ENCODE data around the gene DAAM1.

The DAAM1 gene

GRCh38 chr14:59341858-59342477 lies 153.5 kb downstream of the DAAM1 start:
- Histone ChIP-seq H3K4me1 (ENCODE audit: insufficient read depth, low read length, poor library complexity, severe bottlenecking) (no peaks in the 10 kb centered on the region), H3F3A (ENCODE audit: low read depth) (no peaks in the 10 kb centered on the region), H3K79me2 (ENCODE audit: insufficient read depth, low read length) (no peaks in the 10 kb centered on the region), H3K9me2 (replicated peaks; ENCODE audit: low read depth, low read length) (no peaks in the 10 kb centered on the region), H3K9ac (ENCODE audit: low read depth, low read length, poor library complexity, severe bottlenecking) (no peak overlapping the region), H3K4me2 (ENCODE audit: low read depth, low read length, poor library complexity, severe bottlenecking) (no peak overlapping the region), H3K9me3 (ENCODE audit: insufficient read depth, low read depth, low read length) (no peaks in the 10 kb centered on the region), H2AFZ (ENCODE audit: low read length) (no peak overlapping the region), H3K27me3 (ENCODE audit: insufficient read depth, low read length, poor library complexity, severe bottlenecking) (no peaks in the 10 kb centered on the region), H3K36me3 (ENCODE audit: insufficient read depth, low read length) (no peaks in the 10 kb centered on the region), H4K20me1 (ENCODE audit: insufficient read depth, low read length, poor library complexity, severe bottlenecking) (no peaks in the 10 kb centered on the region), H3K4me3 (ENCODE audit: low read length, poor library complexity, severe bottlenecking) (no peak overlapping the region)
- TF ChIP-seq CTCF (conservative IDR thresholded peaks at IDR 0.05; ENCODE audit: low read length) (no peak), EZH2phosphoT487 (IDR thresholded peaks at IDR 0.05; ENCODE audit: borderline replicate concordance) (no peak)

- H3K9me2 ChIP-seq (replicated peaks; ENCODE audit: low read depth, low read length), result no peaks in the 10 kb centered on the region
- H2AFZ ChIP-seq (ENCODE audit: low read length), result no peak overlapping the region
- no peak overlapping the region for H3K4me3 ChIP-seq (ENCODE audit: low read length, poor library complexity, severe bottlenecking)
- H3K4me2 ChIP-seq (ENCODE audit: low read depth, low read length, poor library complexity, severe bottlenecking), result no peak overlapping the region
- no peaks in the 10 kb centered on the region for H3F3A ChIP-seq (ENCODE audit: low read depth)
- H3K36me3 ChIP-seq (ENCODE audit: insufficient read depth, low read length), result no peaks in the 10 kb centered on the region
- no peaks in the 10 kb centered on the region for H3K4me1 ChIP-seq (ENCODE audit: insufficient read depth, low read length, poor library complexity, severe bottlenecking)
- H3K79me2 ChIP-seq (ENCODE audit: insufficient read depth, low read length), result no peaks in the 10 kb centered on the region
- TF ChIP-seq EZH2phosphoT487 (IDR thresholded peaks at IDR 0.05; ENCODE audit: borderline replicate concordance), result no peak
- no peak for TF ChIP-seq CTCF (conservative IDR thresholded peaks at IDR 0.05; ENCODE audit: low read length)
- H3K27me3 ChIP-seq (ENCODE audit: insufficient read depth, low read length, poor library complexity, severe bottlenecking), result no peaks in the 10 kb centered on the region
- no peak overlapping the region for H3K9ac ChIP-seq (ENCODE audit: low read depth, low read length, poor library complexity, severe bottlenecking)
- no peaks in the 10 kb centered on the region for H3K9me3 ChIP-seq (ENCODE audit: insufficient read depth, low read depth, low read length)
- H4K20me1 ChIP-seq (ENCODE audit: insufficient read depth, low read length, poor library complexity, severe bottlenecking), result no peaks in the 10 kb centered on the region
Measured at GRCh38 chr14:59342516-59343484, 154.3 kb downstream of the DAAM1 start.

- no peaks in the 10 kb centered on the region for H4K20me1 ChIP-seq (ENCODE audit: insufficient read depth, low read length, poor library complexity, severe bottlenecking)
- no peaks in the 10 kb centered on the region for H3K79me2 ChIP-seq (ENCODE audit: insufficient read depth, low read length)
- H3K9me2 ChIP-seq (replicated peaks; ENCODE audit: low read depth, low read length), result no peaks in the 10 kb centered on the region
- H3K4me3 ChIP-seq (ENCODE audit: low read length, poor library complexity, severe bottlenecking), result no peak overlapping the region
- no peaks in the 10 kb centered on the region for H3K9me3 ChIP-seq (ENCODE audit: insufficient read depth, low read depth, low read length)
- no peak overlapping the region for H2AFZ ChIP-seq (ENCODE audit: low read length)
- H3K36me3 ChIP-seq (ENCODE audit: insufficient read depth, low read length), result no peaks in the 10 kb centered on the region
- no peak overlapping the region for H3K4me2 ChIP-seq (ENCODE audit: low read depth, low read length, poor library complexity, severe bottlenecking)
- H3K27me3 ChIP-seq (ENCODE audit: insufficient read depth, low read length, poor library complexity, severe bottlenecking), result no peaks in the 10 kb centered on the region
- no peaks in the 10 kb centered on the region for H3K4me1 ChIP-seq (ENCODE audit: insufficient read depth, low read length, poor library complexity, severe bottlenecking)
- no peak for TF ChIP-seq EZH2phosphoT487 (IDR thresholded peaks at IDR 0.05; ENCODE audit: borderline replicate concordance)
- no peak for TF ChIP-seq CTCF (conservative IDR thresholded peaks at IDR 0.05; ENCODE audit: low read length)
- H3K9ac ChIP-seq (ENCODE audit: low read depth, low read length, poor library complexity, severe bottlenecking), result no peak overlapping the region
- H3F3A ChIP-seq (ENCODE audit: low read depth), result no peaks in the 10 kb centered on the region
Measured at GRCh38 chr14:59343585-59343984, 155.1 kb downstream of the DAAM1 start.
